Fibroblast of the conjunctiva (primary cell): ENCODE data around the gene NTRK2.

Experiments
- DNase-seq: peaks from one replicate; pipeline ENCODE4 v3.0.0-alpha.2; 2010; ENCODE audit warnings: low read depth

NTRK2 gene

GRCh38 chr9:84974855-84975254 lies 305.3 kb downstream of the NTRK2 start:
- DNase-seq, result no peak

DNA sequence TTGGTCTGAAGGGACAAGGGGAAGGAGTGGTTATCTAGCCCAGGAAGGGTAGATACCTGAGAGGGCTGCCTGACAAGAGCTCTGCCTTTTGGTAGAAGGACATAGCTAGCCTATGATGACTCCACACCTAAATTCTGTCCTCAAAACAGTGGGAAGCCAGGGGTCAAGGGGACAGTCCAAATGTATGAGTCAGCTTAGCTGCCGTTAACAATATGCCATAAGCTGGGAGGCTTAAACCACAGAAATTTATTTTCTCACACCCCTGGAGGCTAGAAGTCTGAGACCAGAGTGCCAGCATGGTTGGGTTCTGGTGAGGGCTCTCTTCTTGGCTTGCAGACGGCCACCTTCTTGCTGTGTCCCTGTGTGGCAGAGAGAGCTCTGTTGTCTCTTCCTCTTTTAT lies 306.4 kb downstream of the NTRK2 start:
- no peak for DNase-seq

DNA sequence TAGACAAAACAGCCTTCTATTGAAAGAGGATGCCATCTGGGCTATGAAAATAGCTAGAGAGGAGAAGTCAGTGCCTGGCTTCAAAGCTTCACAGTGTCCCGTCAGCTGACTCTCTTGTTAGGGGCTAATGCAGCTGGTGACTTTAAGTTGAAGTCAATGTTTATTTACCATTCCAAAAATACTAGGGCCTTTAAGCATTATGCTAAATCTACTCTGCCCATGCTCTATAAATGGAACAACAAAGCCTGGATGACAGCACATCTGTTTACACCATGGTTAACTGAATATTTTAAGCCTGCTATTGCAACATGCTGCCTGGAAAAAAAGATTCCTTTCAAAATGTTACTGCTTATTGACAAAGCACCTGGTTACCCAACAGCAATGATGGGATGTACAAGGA lies 309.1 kb downstream of the NTRK2 start:
- DNase-seq, result no peak

- no peak for DNase-seq
Observed at GRCh38 chr9:84983749-84984148, 314.2 kb downstream of the NTRK2 start.

DNA sequence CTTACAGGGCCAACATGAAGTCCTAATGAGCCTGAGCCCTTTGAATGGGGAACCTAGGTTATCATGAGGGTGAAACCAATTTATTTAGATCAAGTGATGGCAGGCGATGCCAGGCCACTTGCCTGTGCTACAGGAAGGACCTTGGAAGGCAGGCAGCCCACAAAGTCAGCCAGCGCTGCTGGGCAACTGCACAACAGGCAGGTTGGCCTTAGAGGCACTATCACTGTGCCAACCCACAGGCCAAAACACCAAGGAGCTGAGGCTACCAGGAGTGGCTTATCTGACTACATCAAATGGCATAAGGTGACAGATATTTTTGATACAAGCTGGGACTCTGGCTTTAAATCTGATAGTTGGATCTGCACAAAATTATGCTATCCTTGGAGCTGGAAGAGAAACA lies 319.1 kb downstream of the NTRK2 start:
- DNase-seq, result no peak

GRCh38 chr9:84990416-84990815 lies 320.9 kb downstream of the NTRK2 start:
- no peak for DNase-seq

DNA sequence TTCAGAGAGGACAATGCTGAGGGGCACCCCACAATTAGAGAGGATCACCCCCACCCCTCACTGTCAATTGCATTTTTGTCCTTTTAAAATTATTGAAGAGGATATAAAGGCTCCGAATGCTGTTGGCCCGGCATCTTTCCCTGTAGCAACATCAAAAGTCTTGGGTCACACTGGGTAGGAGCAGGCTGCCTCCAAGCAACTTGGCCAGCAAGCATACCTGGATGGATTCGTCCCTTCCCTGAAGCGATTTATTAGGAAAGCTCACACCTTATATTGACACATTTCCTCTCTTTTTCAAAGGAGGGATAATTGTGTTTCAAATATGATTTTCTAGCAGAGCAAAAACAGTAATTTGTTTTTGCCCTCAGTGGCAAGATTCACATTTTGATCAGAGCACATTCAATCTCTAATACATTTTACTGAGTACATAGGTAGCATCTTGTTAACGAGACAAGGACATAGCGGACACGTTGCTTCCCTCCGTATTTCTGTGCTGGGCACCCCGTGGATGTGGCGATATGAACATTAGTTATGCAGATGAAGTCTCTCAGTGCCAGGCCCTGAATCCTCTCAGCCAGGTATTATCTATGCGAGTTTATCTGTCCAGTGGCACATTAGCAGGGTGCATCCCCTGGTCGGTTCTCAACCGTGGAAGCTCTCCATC lies 321.5 kb downstream of the NTRK2 start:
- no peak for DNase-seq

- no peak for DNase-seq
Observed at GRCh38 chr9:84991514-84991870, 322.0 kb downstream of the NTRK2 start.

- DNase-seq, result no peak
Observed at GRCh38 chr9:84992381-84992780, 322.9 kb downstream of the NTRK2 start.

DNA sequence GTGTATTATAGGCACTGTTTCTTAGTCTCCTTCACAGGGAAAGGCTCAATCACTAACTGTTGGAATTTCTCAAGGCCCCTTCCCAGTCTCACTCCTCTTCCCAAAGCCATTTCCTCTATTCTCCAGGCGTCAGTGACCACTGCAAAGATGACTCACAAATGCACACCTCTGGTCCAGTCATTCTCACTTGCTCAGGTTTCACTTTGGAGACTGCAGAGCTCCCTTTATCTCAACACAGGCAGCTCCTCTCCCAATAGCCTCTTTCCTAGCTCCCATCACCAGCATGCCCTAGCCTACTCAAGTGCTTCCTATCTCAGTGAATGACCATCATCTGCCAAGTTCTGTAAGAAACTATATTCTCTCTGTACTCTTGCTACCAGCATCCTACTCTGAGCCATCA lies 323.6 kb downstream of the NTRK2 start:
- no peak for DNase-seq

DNA sequence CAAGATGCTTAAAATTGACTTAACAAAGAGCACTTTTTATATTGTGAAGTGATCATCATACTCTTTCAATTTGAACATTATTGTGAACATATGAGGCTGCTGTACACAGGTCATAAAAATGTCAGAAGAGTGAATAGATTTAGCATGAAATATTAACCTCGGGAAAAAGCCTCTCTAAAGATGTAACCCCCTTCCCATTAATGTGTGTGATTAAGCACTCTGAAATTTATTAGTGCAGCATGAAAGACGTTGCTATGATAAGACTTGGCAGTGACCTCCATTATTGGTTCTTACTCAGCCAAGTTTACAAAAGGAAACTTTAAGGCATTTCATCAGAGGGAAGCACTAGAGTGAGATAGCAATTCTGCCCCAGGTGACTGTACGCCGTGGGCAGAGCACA lies 326.5 kb downstream of the NTRK2 start:
- no peak for DNase-seq

GRCh38 chr9:84996716-84997115 lies 327.2 kb downstream of the NTRK2 start:
- DNase-seq, result no peak

- DNase-seq, result no peak
Observed at GRCh38 chr9:84997472-84997871, 327.9 kb downstream of the NTRK2 start.

GRCh38 chr9:84998639-84999038 lies 329.1 kb downstream of the NTRK2 start:
- no peak for DNase-seq

DNA sequence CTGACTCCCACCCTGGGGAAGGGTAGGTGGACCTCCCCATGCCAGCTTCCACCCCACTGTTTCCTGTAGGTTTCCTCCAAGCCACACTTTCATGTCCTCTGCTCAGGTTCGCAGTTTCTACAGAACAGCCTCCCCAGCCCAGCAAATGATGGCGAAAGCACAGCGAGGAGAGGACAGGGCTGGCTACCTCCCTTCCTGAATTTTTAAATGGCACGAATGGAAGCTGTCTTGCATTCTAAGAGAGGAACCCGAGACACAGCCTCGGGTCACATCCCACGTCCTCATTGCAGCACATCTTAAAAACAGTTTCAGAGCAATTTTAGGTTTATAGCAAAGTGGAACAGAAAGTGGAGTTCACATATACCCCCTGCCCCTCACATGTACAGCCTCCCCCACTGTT lies 330.3 kb downstream of the NTRK2 start:
- no peak for DNase-seq

GRCh38 chr9:85001925-85002324 lies 332.4 kb downstream of the NTRK2 start:
- no peak for DNase-seq

GRCh38 chr9:85004818-85005413 lies 335.4 kb downstream of the NTRK2 start:
- peak; percentile 1 for DNase-seq

DNA sequence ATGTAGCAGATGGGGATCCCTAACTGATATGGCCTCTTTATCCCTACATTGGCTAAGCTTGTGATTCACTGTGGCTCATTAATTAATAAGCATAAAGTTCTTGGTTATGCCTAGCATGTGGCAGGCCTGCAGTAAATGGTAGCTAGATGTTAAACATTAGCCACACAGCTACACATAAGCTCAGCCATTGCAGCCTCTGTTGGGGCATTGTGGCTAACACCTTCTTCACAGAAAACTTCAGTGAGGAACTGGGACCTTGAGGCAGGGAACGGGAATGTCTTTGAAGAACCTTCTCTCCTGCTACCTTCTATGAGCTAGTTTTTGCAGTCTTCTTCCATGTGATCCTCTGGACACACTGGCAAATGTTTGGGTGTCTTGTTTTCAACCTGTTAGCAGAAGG lies 338.2 kb downstream of the NTRK2 start:
- DNase-seq, result no peak

DNA sequence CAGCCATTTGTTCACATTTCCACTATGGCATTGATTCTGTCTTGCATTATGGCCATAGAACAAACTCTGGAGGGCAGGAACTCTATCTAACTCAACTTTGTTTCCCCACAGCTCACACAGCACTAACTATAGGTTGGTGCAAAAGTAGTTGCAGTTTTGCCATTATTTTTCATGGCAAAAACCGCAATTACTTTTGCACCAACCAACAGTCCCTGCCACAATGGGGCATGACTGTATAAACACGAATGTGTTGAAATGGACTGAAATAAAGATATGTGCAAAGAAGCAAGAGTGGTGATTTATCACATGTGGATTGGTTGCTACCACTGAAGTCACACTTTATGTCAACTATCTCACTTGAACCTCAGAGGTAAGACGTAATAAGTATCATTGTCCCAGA lies 338.7 kb downstream of the NTRK2 start:
- no peak for DNase-seq

DNA sequence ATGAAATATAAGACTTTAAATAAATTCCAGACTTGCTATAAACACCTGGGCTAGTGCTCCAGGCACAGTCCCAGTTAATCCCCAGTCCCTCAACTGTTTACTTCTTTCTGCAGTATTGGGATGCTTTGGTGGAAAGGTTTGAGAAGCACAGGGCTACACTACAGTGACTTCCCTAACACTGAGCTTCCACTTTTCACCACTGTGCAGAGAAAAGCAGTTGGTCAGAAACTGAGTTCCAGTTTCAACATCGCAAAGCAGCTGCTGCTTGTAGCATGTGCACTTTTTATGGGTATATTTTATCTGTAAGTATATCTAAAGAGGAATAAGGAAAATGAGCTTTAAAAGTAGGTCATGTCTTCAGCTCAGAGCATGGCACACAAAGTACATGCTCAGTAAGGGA lies 339.7 kb downstream of the NTRK2 start:
- no peak for DNase-seq

DNA sequence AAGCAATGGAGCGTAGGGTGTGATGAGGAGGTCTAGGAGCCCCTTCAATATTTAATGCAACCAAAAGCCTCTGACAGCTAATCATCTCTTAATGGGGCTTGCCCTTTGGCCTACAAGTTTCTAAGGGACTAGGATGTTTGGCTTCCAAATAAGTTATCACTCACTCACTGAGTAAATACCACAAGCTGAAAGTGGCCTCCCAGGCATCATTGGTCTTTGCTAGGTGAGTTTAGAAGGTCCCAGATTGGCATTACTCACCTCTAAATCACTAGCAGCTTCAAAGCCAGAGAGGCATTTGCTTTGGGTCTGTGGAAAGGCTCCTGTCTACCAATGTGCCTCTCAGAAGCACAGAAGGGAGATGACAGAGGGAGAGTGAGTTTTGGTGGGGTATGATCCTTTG lies 344.2 kb downstream of the NTRK2 start:
- DNase-seq, result no peak

DNA sequence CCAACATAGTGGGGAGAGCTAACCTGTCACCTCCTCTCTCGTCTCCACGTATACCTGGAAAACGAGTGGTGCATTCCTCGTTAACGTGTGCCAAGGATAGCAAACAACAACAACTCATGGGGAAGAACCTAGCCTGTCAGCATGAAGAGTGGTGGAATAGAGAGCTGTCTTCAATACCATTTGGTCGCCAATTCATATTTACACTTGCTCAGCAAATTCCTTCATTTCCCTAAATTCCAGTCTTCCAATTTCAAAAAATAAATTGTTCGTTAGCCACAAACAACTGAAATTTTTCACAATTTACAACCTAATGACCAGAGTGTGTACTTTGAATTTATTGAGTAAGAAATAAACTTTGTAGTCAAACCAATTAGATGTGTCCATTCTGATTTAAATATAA lies 344.8 kb downstream of the NTRK2 start:
- no peak for DNase-seq

- no peak for DNase-seq
Observed at GRCh38 chr9:85016384-85017006, 347.0 kb downstream of the NTRK2 start.

DNA sequence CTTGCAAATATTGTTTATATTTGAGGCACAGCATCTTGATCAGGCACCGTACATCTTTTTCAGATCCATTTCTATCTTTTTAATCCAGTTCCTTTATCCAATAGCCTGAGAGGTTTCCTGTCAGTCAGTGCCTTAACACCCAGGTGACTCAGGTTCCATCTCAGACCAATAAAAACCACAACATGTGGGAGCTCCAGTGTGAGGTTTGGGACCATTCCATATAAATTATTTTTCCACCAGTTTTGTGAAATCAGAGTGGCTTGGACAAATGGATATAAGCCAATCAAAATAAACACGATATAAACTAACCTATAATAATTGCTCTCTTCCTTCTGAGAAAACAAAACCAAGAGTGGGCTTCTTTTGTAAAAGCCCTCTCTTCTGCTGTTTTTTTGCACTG lies 351.3 kb downstream of the NTRK2 start:
- no peak for DNase-seq
